ENCODE data around the gene HMG20A.

HMG20A gene

DNA sequence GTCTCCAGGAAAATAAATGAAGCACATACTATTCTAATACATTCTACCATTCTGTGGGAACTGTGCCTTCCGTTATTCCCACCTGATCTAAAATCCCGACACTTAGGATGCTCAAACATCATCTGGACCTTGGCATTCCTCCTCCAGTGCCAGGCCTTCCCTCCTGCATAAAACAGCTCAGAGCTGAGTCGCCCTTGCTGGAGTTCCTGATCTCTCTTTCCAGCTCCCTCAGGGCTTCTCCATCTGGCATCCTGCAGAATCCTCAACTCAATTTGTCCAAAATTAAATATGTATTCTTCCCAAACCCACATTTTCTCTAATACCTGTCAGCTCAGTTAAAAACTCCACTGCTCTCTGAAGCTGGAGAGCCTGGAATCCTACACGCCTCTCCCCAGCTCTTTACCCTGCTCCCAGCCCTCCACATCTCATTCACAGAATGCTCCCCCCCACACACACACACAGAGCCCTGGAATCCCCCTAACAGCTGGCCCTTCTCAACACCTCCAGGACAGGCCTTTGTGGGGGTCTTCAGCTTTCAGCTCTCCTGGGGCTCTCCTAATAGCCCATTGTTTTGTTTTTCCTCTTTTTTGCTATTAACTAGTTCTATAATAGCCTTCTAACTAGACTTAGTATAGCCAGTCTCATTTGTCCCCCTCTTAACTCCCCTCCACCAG is 78.5 kb downstream of the HMG20A start:
- no peak for DNase-seq (ENCODE audit: low read depth in 2 of 2)

DNA sequence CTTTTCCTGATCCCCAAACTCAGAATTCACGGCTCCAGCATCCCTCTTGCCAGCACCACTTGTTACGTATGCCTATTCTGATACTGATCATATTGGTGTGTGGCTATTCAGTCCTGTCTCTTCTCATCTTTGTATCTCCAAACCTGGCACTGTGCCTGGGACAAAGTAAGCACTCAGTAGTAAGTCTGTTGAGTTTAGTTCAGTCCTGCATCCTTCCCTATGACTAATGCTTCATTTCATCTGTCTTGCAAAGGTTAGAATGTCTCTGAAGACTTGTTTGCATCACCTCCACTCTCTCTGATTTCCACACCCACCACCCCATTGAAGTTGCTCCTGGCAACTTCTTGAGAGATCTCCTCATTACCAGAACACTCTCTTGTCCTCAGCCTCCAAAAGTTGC is 80.3 kb downstream of the HMG20A start:
- no peak for DNase-seq (ENCODE audit: low read depth in 2 of 2)

DNA sequence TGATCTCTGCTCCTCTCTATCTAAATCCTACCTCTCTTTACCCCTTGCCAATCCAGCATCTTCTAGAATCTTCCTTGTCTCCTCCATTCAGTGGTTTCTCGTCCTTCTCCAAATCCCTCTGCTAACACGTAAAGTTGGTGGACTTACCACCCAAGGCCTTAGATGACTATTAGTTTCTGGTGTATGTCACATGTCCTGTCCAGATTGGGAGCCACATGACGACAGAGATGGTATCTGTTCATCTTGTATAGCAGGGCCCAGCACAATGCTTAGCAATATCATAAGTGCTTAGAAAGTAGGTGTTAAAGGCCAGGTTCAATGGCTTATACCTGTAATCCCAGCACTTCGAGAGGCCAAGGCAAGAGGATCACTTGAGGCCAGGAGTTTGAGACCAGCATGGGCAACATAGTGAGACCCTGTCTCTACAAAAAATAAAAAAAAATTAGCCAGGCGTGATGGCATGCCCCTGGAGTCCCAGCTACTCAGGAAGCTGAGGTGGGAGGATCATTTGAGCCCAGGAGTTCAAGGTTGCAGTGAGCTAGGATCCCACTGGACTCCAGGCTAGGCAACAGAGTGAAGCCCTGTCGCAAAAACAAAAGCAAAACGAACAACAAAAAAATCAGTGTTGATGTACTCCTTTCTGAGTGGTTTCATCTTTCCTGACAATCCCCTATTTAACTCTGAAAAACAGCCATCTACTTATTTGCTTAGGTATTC is 81.8 kb downstream of the HMG20A start:
- no peak for DNase-seq (ENCODE audit: low read depth in 2 of 2)

DNA sequence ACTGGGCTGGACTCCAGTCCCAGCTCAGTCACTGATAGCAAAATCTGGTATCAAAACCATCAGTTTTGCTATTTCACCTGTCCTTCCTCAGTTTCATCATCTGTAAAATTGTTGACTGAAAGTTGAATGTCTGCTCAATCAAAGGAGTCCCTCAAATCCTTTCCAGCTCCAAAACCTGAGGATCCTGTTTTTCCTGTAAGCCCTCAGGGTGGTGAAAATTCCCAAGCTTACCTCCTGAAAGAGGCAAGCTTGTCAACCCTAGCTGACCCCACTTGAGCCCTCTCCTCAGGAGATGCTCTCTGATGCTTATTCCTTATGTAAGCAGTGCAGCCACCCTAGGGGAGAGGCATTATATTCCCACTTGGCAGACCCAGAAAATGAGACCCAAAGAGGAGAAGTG is 82.6 kb downstream of the HMG20A start:
- DNase-seq (ENCODE audit: low read depth in 2 of 2): no peak

DNA sequence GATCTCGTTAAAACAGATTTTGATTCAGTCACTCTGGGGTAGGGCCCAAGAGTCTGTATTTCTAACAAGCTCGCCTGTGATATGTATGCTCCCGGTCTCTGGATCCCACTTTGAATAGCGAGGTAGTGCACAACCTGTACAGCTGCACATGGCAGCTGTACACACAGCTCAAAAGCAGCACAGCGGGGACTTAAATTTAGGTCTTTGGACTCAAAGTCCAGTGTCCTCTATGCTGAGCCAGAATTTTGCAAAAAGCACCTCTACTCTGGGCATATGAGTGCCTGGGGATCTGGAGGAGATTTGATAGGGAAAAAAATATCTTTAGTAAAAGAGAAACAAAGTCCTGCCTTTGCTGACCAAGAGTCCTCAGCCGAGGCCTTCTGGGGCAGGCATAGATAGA is 83.1 kb downstream of the HMG20A start:
- DNase-seq (ENCODE audit: low read depth in 2 of 2): no peak

DNA sequence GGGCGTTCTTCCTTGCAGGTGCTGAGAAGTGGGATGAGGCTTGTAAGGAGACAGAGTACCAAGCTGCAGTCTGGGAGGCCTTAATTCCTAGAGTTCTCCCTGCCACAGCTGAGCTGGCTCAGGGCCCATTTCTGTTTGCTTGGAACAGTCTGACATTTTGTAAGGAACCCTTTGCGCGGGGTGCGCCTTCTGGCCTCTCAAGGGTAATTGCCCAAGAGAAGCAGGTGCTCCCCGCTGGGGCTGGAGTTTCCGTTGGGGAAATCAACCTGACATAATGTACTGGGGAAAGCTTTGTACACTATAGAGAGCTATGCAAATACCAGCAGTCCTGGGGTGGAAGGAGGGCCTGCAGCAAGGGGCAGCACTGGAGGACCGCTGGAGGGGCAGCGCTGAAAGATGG is 83.6 kb downstream of the HMG20A start:
- DNase-seq (ENCODE audit: low read depth in 2 of 2): no peak

DNA sequence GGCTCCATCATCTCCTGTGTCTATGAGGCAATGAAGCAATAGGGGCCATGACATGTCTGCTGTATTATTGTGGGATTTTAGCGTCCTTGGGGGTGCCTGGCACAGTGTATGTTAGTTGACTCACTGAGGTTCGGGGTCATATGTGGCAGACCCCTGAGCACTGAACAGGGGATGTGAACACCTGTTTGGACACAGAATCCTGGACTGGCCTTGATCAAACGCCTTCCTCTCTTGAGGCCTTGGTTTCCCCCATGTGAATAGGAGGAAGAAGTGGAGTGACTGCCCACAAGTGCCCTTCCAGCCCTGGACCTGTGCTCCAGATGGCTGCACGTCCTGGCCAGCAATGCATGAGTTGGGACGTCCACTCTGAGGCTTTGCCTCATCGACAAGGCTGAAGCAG is 84.2 kb downstream of the HMG20A start:
- no peak for DNase-seq (ENCODE audit: low read depth in 2 of 2)

DNA sequence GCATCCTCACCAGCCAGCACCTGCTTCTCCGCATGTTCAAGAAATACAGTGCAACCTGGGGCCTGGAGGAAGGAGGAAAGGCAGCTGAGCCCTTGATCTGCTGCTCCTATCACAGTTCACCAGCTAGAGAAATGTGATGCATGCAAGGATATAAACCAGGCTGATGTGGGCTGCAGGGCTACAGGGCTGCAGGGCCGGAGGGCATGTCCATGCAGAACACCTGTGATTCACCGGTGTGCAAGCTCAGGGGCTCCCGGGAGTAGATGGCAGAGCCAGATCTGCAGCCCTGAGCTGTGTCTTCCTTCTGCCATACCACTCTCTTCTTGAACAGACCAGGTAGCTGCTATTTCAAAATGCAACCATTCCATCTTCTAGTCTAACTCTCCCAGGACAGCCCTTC is 84.9 kb downstream of the HMG20A start:
- no peak for DNase-seq (ENCODE audit: low read depth in 2 of 2)

DNA sequence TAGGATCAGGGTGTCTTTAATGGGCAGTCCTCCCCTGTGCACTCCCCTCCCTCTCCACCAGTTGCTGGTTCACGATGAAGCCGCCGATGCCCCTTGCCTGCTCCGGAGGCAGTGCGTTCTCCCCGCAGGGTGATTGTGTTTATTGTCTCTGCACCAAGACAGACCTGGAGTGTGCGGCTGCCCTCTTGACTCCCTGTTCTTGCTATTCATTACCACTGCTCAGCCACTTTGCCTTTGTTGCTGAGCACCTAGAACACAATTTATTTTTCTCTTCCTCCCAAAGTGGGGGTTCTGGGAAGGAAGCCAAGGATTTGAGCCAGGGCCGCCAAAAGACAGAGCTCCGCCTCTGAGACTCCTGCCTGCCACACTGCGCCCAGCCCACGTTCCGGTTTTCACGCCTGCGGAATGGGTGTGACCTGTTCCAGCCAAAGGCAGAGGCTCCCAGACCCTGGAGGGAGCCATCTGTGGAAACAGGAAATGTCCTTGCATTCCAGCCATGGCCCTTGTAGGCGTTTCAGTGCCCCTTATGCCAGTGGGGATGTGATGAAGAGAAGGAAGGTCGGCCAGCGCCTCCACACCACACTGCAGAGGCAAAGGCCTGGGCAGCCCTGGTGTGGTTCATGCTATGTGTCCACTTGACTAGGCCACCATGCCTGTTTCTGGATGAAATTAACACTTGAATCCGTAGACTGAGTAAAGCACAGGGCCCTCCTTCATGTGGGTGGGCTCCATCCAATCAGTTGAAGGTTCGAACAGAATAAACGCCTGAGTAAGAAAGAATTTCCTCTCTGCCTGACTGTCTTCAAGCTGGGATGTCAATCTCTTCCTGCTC is 85.8 kb downstream of the HMG20A start:
- DNase-seq (ENCODE audit: low read depth in 2 of 2): no peak

DNA sequence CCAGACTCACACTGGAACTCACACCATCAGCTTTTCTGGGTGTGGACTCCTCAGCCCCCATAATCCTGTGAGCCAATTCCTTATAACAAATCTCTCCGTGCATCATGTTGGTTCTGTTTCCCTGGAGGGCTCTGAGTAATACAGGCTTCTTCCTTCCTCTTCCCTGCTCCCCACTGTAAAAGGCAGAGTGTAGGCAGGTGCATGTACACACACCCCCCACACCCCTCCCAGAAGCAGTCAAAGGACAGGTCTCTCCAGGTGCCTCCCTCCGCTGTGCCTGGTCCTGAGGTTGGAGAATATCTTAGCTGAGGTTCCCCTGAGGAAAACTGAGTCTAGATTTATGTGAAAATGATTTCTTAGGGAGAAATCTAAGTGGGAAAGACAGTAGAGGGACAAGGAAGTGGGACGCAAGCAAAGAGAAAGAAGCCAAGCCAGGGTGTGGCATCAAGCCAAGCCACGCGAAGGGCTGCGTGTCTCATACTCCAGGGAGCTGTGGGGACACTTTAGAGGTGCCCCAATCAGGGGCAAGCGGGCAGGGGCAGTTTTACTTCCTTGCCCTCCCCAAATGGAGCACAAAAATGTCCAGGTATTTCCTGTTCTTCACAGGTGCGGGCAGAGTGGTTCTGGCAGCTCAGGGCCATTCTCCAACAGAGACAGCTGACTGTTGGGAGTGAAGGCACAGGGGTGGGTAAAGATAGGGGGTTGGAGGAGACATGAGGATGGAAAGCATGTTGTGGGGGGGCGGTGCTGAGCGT is 86.6 kb downstream of the HMG20A start:
- no peak for DNase-seq (ENCODE audit: low read depth in 2 of 2)

DNA sequence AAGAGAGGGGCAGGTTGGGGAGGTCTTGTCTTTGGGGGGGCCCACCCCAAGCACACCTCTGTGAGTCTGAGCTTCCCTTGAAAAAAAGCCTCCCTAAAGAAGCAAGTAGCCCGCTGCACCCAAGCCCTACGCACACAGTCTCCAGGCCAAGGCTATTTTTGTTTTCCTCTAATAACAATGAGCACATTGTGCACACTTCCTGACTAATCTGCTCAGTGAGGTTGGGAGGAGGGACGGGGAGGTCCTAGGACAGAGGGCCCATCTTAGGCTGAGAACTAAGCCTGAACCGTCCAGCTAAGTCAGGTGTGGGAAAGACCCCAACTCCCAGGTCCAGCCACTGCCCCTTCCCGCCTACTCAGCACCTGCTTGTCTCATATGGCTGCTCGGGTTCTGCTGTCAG is 87.2 kb downstream of the HMG20A start:
- no peak for DNase-seq (ENCODE audit: low read depth in 2 of 2)

DNA sequence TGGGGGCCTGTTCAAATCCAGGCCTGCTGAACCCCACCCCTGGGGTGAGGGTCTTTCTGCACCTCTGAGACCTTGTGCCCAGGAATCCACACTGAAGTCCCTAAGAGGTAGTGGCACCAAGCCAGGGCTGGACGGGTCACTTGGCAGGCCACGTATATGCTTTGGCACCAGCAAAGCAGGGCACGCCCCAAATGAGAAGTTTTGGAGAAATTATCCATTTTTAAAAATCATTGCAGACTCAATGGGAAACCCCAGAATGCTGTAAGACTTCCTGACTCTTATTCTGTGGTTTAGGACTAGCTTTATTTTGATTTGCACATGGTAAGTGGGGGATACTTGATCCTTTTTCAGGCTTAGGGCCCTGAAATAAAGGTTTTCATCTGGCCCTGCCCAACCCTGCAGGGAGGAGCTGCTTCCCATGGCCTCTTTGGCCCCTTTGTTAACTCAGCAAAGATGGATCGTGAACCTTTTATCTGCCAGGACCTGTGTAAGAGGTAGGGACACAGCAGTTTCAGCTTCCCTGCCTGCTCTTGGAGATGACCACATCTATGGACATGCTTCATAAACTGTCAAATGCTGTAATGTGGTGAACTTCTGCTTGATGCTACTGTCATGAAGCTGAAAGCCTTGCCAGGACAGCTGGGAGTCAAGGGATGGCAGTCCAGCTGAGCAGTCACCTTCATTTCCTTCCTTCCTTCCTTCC is 88.0 kb downstream of the HMG20A start:
- no peak for DNase-seq (ENCODE audit: low read depth in 2 of 2)

DNA sequence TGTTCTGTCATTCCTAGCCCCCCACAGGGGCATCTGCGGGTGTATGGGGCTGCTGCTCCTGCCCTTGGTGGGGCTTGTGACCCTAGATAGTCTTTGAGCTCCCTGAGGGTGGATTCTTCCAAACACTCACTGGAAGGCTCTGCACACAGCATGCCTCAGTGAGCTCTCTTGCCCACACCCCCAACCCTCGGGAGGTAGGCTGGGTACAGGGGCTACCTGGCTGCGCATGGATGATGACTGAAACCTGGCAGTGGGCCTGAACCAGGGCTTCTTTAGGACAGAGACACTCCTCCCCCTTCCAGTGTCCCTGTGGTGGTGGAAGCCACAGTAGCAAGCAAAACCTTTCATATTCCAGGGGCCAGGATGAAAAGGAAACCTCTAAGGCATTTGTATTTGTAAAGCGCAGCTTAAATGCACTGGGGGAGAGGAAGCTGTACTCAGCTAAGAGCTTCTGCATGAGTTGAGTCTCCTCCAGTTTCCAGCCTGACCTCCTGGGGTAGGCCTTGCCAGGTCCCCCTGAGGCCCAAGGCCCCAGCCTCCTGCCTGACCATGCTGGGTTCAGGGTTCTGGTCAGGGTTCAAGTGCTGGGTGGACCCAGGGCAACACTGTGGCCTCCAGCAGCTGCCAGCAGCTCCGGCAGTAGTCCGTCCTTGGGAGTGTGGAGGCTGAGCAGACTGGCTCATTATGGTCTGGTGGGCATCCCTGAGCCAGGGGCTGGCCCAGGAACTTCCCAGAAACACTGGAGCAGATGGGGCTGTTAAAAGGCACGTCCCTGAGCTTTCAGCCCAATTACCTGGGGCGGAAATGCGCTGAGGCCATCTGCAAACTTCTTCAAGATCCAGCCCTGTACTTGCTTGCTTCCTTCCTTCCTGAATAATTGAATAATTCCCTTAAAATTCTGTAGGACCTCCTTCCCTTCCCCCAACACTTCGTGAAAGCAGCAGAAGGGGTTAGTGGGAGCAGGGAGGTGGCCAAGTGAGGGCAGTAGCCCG is 89.7 kb downstream of the HMG20A start:
- DNase-seq (ENCODE audit: low read depth in 2 of 2): no peak

DNA sequence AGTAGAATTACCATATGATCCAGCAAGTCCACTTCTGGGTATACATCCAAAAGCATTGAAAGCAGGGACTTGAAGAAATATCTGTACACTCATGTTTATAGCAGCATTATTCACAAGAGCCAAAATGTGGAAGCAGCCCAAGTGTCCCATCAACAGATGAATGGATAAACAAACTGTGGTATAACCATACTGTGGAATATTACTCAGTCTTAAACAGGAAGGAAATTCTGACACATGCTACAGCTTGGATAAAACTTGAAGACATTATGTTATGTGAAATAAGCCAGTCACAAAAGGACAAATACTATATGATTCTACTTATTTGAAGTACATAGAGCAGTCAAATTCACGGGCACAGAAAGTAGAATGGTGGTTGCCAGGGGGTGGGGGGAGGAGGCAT is 91.2 kb downstream of the HMG20A start:
- DNase-seq (ENCODE audit: low read depth in 2 of 2): no peak

DNA sequence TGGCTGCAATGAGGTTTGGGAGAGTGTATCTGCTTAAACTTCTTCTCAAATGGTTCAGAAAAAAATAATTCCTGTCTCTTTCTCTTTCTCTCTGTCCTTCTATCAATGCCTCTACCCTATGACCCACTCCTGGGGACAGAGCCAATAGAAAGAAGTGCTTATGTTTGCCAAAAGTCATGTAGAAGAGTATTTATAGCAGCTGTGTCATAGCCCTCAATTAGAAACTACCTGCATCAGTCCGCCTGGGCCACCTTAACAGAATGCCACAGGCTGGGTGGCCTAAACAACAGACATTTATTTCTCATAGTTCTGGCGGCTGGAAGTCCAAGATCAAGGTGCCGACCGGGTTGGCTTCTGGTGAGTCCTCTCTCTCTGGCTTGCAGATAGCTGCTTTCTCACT is 92.5 kb downstream of the HMG20A start:
- DNase-seq (ENCODE audit: low read depth in 2 of 2): no peak

DNA sequence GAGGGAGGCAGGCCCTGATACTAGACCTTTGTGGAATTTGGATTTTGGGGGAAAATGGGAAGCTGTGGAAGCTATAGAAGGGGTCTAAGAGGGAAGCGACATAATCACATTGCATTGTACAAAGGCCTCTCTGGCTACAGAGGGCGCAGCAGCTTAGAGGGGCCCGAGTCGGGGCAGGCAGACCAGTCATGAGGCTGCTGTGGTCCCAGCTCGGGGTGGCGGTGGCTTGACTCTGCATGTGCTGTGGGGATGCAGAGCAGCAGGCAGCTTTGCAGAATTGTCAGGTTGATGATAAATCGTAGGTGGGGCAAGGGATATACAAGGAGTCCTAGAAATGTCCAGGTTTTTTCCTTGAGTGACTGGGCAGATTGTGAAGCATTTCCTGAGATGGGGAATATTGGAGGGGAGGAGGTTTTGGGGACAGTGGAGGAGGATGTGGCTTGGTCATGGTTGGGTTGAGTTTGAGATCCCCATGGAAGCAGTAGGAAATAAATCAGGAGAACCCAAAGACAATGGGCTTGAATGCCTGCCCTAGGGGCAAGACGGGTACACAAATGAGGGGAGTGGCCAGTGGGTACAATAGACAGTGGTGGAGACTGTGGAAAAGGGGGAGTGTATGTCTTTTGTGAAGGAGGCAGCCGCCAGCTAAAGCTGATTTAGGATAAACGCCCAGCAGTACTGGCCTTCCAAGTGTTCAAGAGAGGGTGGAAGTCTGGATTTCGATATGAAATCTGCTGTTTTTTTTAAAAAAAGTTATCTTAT is 94.1 kb downstream of the HMG20A start:
- no peak for DNase-seq (ENCODE audit: low read depth in 2 of 2)

DNA sequence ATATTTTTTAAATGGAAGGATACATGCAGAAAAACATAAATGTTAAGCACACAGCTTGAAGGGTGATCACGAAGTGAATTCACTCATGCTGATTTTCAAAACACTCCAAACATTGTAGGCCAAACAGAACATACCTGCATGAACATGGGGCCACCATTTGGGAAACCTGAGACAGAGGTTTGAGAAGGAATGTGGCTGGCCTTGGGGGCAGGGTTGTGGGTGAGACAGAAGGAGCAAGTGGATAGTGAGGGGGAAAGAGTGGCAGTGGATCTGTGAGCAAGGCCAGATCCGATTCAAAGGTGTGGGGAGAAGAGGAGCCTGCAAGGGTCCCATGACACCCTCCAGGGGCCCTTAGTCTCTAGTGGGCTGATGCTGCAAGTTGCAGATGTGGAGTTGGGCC is 94.9 kb downstream of the HMG20A start:
- DNase-seq (ENCODE audit: low read depth in 2 of 2): no peak

DNA sequence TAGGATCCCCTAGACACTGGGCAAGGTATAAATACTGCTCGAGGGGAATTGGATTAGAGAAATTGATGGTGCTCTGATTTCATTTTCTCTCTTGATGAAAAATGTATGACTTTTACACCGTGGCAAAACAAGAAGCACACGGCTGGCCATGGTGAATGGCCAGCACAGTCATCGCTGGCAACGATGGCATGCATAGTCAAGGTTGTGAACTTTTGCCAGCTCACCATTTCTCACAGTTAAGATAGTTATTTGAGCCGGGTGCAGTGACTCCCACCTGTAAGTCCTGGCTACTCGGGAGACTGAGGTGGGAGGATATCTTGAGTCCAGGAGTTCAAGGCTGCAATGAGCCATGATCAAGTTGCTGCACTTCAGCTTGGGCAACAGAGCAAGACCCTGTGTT is 95.4 kb downstream of the HMG20A start:
- DNase-seq (ENCODE audit: low read depth in 2 of 2): no peak

DNA sequence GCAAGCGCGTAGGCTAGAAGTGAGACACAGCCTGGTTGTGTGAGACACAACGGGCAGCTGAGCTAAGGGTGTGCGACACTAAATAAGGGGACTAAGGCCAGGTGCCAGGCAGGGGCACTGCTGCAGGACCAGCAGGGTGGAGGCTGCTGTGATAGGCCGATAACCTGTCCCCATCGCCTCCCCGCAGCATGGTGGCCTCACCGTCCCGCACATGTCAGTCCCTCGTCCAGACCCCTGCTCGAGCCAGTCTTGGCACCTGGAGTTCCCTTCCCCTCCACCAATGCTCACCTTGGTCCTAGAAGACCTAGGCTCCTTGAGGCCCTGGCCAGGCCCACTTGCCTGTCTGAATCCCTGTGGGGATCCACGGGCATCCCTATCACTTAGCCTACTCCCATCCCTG is 96.1 kb downstream of the HMG20A start:
- DNase-seq (ENCODE audit: low read depth in 2 of 2): no peak

DNA sequence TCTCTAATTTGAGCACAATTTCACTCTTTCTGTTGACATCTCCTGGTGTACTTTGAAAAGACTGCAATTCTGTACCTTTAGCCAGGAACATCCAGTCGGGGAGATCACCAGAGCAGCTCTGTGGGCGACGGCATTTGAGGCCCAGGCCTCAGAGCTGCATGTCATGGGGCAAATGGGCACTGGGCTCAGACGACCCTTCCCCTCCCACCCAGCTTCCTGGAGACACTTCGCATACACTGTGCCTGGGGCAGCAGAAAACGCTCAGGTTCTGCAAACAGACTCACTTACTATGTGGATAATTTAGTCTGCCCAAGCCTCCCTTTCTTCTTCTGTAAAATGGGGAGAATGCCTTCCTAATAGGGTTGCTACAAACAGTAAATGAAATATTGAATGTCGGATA is 96.9 kb downstream of the HMG20A start:
- no peak for DNase-seq (ENCODE audit: low read depth in 2 of 2)
